ENCODE measurements around the gene MSANTD7.
A peak's percentile ranks its signal among the peaks of the same experiment; 100 is the strongest.
"Not testable (repeated sequence)": the region's sequence is repeated elsewhere in the genome, so short reads cannot be mapped to it uniquely, and the experiment has no call there.

Gene MSANTD7, protein sequence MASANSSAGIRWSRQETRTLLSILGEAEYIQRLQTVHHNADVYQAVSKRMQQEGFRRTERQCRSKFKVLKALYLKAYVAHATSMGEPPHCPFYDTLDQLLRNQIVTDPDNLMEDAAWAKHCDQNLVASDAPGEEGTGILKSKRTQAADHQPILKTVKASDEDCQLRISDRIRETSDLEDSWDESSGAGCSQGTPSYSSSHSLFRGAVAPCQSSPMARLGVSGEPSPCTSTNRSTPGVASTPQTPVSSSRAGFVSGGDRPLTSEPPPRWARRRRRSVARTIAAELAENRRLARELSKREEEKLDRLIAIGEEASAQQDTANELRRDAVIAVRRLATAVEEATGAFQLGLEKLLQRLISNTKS

DNA sequence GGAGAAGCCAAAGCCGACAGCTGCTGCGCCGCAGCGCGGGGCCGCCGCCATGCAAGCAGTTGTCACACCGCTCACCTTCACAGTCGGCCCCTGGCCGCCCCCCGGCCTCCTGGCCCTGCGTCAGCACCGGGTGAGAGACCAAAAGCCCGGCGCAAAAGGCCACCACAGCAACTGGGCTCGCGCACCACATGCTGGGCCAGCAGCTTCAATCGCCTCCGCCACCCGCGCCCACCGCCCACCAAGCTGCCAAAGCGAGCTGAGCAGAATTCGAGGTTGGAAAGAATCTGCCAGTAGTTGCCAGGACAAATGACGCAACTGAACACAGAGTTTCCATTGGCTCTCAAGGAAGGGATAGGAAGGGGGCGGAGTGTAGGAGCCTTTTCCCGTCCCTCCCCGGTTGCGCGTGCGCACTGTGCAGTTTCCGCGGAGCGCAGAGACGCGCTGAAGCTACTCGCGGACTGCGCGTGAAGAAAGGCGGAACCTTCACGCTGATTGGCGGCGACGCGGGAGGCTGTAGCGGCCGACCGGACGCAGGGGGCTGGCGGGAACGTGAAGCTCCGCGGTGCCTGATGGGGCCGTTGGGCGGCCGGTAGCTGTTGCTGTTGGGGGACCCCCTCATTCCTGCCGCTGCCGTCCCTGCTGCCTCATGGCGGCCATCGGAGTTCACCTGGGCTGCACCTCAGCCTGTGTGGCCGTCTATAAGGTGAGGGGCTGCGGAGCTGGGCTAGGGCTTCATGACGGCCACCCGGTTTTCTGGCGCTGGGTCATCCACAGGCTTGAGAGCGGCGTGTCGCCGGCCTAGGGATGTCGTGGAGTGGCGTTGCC, at the start of gene MSANTD7, which contains the start of the genes CDNF and HSPA14:
Gene MSANTD7, plus strand, starts transcription at position 550 of the 825 bp plus-strand sequence. CDS start 3,979 bp downstream, outside the sequence.
Gene CDNF, minus strand, starts transcription at position 281 of the 825 bp plus-strand sequence. Its CDS starts 91 bp downstream, at position 190.
Gene HSPA14, plus strand, starts transcription at position 550 of the 825 bp plus-strand sequence. Its CDS starts 97 bp downstream, at position 647.
- DNase-seq = peak; percentile 99

DNA sequence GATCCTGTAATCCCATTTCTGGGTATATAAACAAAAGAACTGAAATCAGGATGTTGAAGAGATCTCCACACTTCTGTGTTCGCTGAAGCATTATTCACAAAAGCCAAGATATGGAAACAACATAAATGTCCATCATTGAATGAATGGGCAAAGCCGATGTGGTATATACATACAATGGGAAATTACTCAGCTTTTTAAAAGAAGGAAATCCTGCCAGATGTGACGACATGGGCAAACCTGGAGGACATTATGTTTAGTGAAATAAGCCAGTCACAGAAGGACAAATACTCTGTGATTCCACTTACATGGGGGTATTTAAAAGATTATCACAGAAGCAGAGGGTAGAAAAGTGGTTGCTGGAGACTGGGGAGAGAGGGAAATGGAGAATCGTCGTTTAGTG, 39.5 kb upstream of the MSANTD7 start:
- DNase-seq = no peak

DNA sequence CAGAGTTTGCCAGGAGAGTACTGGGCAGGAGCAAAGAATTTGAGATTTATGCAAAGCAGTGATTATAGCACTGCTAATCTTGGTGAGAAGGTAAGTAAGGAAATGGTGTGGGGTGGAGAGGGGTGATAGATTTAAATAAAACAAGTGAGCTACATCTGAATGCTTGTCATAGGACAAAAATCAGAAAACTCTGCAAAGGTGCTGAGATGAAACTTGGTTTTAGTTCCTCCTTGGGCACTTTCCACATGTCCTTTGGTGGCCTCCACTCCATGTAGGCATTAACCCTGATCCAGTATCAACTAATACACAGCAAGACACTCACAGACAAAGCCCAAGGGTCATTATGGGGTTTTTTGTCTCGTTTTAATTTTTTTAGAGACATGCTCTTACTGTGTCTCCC, 37.7 kb upstream of the MSANTD7 start:
- no peak for DNase-seq

DNA sequence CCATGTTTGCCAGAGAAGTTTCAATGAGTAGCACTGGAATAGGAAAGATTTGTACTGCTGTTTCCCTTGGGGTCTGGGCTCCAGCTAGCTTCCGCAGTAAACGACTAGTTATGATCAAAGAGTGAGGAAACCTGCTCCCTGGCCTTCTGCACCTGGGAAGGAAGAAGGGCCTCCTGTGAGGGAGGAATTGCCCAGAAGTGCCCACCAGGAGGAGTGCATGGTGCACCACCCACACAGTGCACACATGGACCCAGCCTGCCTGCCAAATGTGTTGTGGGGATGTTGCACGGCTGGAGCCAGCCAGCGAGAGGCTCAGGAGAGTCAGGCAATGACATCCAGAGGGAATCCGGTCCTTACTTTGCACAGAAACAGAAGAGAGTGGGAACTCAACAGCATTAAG, 36.4 kb upstream of the MSANTD7 start:
- peak; percentile 4 for DNase-seq

DNA sequence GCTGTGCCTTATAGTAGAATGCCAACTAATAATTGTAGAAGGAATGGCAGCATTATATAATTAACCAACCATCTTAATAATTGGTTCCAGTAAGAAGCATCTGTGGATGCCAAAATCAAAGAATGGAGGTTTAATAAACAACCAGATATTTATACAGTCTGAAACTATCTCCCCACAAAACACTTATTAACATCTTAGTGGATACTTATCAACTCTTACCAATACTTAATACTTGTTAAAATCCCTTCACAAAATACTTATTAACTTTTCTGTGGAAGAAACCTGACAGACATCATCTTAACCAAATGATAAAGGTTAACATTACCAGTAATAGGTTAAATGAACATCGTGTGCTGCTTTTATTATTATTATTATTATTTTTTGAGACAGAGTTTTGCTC, 34.3 kb upstream of the MSANTD7 start:
- DNase-seq = no peak

DNA sequence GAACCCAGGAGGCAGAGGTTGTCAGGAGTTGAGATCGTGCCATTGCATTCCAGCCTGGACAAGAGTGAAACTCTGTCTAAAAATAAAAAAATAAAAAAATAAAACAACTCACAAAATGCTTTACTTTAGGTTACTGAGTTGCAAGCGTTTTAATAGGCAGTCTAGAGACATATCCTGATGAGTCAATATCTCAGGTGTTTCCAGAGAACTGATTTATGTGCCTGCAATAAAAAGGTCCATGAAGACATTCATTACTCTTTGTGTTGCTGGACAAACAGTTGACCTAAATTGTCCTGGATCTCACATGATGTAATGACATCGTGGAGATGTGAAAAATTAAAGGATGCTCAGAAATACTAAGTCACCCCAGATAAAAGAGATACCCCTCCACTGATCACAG, 31.8 kb upstream of the MSANTD7 start:
- no peak for DNase-seq

DNA sequence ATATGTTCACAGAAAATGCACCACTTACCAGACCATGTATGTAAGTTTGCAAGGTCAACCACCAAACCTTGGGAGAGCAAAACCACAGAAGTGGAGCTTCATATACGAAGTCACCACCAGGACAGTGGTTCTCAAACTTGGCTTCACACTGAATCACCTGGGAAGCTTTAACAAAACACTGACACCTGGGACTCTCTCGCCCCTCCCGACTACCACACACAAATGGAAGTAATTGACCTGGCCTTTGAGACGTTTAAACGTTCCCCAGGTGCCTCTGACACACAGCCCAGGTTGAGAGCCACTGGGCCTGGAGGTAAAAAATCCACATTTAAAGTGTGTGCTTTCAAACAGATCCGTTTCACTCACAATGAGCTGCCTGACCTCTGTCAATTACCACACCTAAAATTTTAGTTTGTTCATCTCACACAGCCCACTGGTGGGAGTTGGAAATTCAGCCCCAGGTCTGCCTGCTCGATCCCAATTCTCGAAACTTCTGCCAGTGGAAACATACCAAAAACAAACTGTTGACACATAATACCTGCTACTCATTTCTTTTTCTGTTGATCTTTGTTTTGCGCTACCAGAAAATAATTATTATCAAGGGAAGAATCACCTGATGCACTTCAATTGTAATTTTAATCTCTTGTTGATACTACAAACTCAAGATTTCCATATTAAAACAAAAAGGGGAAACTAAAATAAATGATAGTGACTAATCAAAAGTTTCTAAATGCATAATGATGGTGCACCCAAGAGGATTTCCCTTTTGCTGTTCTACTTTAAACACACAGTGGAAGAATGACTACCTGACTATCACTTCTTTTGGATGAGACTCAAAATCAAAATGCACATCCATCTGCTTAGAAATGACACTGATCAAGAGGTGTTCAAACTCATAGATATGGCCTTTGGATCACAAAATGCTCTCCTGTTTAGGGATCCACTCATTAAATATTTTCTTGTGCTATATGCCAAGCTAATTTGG, 26.8 kb upstream of the MSANTD7 start:
- no peak for DNase-seq

DNA sequence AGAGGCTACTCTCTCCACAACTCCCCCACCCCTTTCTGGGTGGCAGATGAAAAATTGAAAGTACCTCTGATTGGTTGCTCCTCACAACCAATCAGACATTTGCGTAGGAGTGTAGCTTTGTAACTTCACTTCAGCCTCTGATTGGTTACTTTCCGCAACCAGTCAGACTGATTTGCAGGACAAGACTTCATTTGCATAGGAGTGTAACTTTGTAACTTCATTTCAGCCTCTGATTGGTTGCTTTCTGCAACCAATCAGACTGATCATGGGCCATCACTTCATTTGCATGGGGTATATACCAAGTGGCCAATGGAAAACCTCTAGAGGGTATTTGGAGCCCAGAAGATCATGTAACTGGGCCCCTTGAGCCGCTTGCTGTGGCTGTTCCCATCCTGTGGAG, 25.8 kb upstream of the MSANTD7 start:
- DNase-seq = no peak

DNA sequence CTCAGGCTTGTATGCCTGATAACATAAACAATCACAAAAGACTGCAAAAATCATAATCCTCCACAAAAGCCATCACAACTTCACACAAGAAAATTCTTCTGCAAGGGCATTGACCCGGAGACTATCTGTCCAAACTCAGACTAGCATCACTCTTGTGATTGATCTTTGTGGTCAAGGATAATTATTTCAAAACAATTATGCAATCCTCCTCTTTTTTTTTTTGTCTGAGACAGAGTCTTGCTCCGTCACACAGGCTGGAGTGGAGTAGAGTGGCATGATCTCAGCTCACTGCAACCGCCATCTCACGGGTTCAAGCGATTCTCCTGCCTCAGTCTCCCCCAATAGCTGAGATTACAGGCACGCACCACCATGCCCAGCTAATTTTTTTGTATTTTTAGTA, 22.4 kb upstream of the MSANTD7 start:
- DNase-seq = no peak

DNA sequence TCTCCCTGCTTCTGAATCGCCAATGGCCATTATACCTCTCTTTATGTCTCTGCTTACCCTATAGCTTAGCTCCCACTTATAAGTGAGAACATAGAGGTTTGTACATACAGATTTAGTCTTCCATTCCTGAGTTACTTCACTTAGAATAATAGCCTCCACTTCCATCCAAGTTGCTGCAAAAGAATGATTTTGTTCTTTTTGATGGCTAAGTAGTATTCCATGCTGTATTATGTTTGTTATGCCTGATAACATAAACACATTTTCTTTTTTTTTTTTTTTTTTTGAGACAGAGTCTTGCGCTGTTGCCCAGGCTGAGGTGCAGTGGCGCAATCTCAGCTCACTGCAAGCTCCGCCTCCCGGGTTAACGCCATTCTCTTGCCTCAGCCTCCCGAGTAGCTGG, 21.4 kb upstream of the MSANTD7 start:
- not testable (repeated sequence) for DNase-seq

DNA sequence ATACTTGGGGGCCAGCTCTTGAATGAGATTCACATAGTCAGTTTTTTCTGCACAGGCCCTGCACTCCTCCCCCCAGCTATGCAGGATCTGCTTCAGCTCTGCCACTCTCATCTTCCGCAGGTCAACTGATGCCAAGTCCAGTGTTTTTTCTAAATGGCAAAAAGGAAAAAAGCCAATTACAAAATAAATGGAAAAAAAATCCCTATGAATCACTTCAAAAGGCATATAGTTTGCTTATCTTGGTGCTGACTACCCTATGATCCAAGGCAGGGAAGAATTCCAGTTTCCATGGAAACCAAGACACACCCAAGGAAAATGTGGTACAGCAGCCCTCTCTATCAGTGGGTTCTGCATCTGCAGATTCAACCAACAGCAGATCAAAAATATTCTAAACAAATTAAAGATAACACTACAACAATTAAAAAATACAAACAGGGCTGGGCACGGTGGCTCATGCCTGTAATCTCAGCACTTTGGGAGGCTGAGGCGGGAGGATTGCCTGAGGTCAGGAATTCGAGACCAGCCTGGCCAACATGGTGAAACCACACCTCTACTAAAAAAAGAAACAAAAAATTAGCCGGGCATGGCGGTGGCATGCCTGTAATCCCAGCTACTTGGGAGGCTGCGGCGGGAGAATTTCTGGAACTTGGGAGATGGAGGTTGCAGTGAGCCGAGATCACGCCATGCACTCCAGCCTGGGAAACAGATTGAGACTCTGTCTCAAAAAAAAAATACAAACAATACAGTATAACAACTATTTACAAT, 17.9 kb upstream of the MSANTD7 start:
- DNase-seq = no peak

DNA sequence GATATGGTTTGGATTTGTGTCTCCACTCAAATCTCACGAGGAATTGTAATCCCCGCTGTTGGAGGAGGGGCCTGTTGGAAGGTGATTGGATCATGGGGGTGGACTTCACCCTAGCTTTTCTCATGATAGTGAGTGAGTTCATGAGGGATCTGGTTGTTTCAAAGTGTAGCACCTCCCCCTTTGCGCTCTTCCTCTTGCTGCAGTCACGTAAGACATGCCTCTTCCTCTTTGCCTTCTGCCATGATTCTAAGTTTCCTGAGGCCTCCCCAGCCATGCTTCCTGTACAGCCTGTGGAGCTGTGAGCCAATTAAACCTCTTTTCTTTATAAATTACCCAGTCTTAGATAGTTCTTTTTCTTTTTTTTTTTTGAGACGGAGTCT, 17.3 kb upstream of the MSANTD7 start:
- no peak for DNase-seq

DNA sequence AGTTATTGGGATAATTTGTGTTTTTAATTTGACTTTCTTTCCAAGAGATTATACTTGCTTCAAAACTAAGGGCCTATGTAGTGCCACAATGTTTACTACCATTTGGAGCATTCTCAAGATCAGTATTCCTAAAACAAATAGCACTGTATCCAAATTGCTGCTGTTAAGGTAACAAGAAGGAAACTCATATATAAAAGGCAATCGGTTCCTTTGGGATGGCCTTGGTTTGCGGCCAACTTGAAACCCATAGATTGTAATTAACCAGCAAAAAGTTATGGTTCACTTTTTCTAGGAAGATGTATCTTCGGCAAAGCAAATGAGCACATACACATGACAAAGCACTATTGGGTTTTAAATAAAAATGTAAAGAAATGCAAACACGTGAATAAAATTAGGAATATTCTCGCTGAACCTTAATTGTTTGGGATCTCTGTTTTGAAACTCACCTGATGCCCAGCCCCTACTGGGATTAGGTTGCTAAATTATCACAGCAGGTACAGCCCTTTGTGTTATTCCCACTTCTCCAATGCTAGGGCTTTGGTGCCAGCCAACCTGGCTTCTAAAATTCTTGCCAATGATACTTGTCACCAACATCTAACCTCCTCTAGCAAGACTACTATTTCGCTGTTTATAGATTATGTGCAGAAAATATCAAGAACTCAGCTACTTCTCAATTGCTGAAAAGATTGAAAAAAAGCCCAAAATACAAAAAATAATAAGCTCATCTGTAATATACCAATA, 16.3 kb upstream of the MSANTD7 start:
- DNase-seq = no peak

DNA sequence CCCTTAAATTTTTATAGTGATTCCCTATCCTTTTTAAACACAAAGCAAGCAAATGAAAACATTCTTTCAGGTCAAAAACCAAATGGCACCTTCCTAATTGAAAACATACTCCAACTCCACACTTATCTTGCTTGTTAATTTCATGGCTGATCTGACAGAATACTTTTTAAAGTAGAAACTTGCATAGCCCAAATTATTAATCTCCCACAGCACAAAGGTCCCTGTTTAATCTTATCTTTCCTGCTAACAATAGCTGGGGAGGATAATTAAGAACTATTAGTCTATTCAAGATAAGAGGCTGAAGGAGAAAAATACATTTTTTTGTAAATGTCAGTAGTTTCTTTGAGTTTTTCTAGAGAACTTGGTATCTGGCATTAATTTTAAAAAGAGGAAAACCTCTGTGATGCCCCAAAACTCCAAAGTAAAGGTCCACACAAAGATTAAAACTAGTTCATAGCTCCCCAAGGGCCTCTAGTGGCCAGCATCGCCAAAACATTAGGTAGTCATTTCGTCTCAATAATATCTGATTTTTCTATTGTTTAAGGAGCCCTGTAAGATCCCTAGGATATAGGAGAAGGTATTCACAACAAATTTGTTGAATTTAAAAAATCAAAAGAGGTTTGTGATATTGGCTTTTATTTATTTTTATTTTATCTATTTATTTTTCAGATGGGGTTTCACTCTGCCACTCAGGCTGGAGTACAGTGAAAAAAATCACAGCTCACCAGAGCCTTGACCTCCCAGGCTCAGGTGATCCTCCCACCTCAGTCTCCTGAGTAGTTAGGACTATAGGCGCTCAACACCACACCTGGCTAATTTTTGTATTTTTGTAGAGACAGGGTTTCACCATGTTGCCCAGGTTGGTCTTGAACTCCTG, 15.0 kb upstream of the MSANTD7 start:
- DNase-seq = peak; percentile 65

DNA sequence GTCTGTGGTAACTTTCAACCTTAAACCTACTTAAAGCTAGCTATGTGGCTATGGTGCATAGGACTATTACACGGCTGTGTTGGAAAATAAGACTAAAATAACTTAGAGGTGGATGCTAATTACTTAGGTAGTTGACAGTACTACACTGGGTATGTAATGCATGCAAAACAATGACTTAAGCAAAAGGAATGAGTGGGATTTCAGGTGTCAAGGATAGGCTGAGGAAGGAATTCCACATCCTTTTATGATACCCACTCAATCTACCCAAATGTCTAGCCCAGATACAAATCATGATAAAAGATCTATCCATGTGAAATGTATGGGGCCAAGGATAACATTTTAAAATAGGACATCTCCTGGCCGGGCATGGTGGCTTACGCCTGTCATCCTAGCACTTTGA, 14.1 kb upstream of the MSANTD7 start:
- no peak for DNase-seq

DNA sequence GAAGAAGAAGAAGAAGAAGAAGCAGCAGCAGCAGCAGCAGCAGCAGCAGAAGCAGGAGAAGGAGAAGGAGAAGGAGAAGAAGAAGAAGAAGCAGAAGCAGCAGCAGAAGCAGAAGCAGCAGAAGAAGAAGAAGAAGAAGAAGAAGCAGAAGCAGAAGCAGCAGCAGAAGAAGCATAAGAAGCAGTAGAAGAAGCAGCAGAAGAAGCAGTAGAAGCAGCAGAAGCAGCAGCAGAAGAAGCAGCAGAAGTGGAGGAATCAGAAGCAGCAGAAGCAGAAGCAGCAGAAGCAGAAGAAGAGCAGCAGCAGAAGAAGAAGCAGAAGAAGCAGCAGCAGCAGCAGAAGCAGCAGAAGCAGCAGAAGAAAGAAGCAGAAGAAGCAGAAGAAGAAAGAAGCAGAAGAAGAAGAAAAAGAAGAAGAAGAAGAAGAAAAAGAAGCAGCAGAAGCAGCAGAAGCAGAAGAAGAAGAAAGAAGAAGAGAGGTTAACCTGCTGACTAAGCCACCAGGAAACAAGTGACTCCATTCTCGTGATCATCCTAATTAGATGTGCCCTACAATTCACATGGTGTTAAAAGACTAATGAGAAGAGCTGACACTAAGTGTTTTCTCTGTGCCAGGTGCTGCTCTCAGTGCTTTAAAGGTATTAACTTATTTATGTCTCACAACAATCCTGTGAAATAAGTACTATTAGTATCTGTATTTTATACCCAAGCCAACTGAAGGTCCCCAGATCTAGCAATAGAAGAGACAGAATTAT, 11.9 kb upstream of the MSANTD7 start:
- no peak for DNase-seq

DNA sequence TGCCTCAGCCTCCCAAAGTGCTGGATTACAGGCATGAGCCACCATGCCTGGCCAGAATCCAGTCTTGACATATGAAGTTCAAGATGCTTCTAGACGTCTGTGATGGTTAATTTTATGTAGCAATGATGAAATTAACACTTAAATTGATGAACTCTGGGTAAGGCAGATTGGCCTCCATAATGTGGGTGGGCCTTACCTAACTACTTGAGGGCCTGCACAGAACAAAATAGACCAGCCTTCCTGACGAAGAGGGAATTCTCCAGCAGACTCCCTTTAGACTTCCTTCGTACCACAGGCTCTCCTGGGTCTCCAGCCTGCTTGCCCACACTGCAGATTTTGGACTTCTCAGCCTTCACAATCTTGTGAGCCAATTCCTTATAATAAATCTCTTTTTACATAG, 5.0 kb upstream of the MSANTD7 start:
- DNase-seq = no peak

DNA sequence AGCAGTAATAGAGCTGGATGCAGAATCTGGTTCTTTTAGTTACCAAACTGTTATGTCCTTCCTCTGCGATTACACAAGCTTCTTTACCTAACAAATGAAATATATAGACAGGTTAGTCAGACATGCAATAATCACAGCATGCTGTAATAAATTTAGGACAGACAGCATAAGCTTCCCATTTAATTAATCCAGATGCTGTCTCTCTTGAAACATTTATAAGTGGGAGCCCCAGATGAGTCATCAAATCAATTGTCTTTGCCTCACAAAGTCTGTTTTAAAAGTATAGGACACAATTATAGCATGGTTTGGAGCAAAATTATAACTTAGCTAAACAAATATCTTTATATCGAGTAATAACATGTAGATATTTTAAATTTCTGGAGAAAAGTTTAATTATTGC, 1.9 kb upstream of the MSANTD7 start:
- no peak for DNase-seq

DNA sequence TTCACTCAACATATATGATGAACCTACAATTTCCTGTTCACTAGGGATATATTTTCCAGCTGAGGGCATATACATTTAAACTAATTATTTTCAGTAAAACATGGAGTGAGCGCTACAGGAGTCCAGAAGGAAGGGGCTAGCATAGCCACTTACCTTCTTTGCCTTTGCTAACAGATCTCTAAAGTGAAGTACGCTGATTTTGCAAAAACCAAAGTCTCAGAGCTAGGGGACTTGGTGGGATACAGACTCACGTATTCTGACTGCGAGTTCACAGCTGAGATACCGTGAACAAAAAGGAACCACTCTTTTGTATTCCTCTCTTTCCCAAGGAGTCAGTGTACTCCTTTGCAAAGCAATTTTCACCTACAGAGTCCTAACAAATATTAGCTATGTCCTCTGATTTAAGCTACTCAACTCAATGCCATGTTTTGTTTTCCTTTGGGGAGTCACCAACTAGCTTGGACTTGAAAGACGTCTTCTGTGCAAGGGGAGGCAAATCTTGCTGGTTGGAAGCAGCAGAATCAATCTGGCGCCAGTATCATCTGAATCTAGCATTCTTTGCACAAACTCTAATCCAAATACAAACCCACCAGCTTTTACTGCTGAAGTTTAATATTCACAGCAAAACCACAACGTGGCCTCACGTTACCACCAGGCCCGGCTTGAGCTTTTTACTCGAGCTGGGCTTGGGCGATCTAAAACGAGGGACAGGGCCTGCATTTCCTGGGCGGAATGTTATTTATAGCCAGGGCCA, 926 bp upstream of the MSANTD7 start:
- DNase-seq = no peak

Measured in CD4-positive, alpha-beta T cell treated with Interleukin-17A for 4 hours (primary cell).